GM23338 (cell line): ENCODE results near the gene ZMYND8. TPM values are rescaled to one million over a fixed set of nuclear protein-coding genes. Genes with fewer than 3 reads are reported as not detected.

ENCODE experiments used
- ATAC-seq: fragments of 200-7000 bp; cut with Tn5 transposase; 3 replicates; pipeline ENCODE4 v1.9.1; 2020
- DNase-seq: peaks from one replicate; pipeline ENCODE4 v3.0.0-alpha.2; 2015; ENCODE audit warnings: low spot score
- H2AFZ ChIP-seq: fragments of 200-600 bp; sonication (generic); 2 replicates; pipeline ENCODE4 v1.8.0; 2016; ENCODE audit warnings: antibody characterized with exemption, mild to moderate bottlenecking, moderate library complexity
- H3F3A ChIP-seq: fragments of 200-600 bp; sonication (generic); replicated peaks from 2 replicates; pipeline ENCODE4 v1.8.0; 2017; ENCODE audit warnings: antibody characterized with exemption, mixed run types, low read depth
- H3K27ac ChIP-seq: fragments of 200-600 bp; sonication (generic); 2 replicates; pipeline ENCODE4 v1.6.1; 2016; ENCODE audit warnings: low read depth
- H3K27me3 ChIP-seq: fragments of 200-600 bp; sonication (generic); 2 replicates; pipeline ENCODE4 v1.8.0; 2016; ENCODE audit warnings: mild to moderate bottlenecking, mixed run types, moderate library complexity; ENCODE audit not compliant: insufficient read depth
- H3K36me3 ChIP-seq: fragments of 200-600 bp; sonication (generic); 2 replicates; pipeline ENCODE4 v1.8.0; 2016; ENCODE audit warnings: mild to moderate bottlenecking; ENCODE audit not compliant: insufficient read depth
- H3K4me1 ChIP-seq: fragments of 200-600 bp; sonication (generic); 2 replicates; pipeline ENCODE4 v1.8.0; 2016; ENCODE audit warnings: mild to moderate bottlenecking, moderate library complexity; ENCODE audit not compliant: insufficient read depth
- H3K4me2 ChIP-seq: fragments of 200-600 bp; sonication (generic); 2 replicates; pipeline ENCODE4 v1.7.1; 2017; ENCODE audit warnings: mixed run types
- H3K4me3 ChIP-seq: fragments of 200-600 bp; sonication (generic); 2 replicates; pipeline ENCODE4 v1.6.1; 2016; ENCODE audit warnings: mixed run types
- H3K79me2 ChIP-seq: fragments of 200-600 bp; sonication (generic); replicated peaks from 2 replicates; pipeline ENCODE4 v1.8.0; 2017; ENCODE audit warnings: mild to moderate bottlenecking; ENCODE audit not compliant: insufficient read depth
- H3K9me2 ChIP-seq: fragments of 200-600 bp; sonication (generic); 2 replicates; pipeline ENCODE4 v1.8.0; 2017; ENCODE audit not compliant: insufficient read depth
- H4K20me1 ChIP-seq: fragments of 200-600 bp; sonication (generic); replicated peaks from 2 replicates; pipeline ENCODE4 v1.8.0; 2017; ENCODE audit warnings: mild to moderate bottlenecking; ENCODE audit not compliant: insufficient read depth
- H3K27ac Mint-ChIP-seq: 2 replicates; pipeline ENCODE4 v1.8.0; 2020; ENCODE audit warnings: inconsistent platforms, mild to moderate bottlenecking, moderate library complexity, mixed read lengths
- H3K27me3 Mint-ChIP-seq: 3 replicates; pipeline ENCODE4 v1.8.0; 2022; ENCODE audit warnings: low read depth, mild to moderate bottlenecking, moderate library complexity, mixed read lengths, inconsistent platforms; ENCODE audit not compliant: insufficient read depth, poor library complexity
- H3K36me3 Mint-ChIP-seq: 3 replicates; pipeline ENCODE4 v1.8.0; 2021; ENCODE audit warnings: low read depth, mild to moderate bottlenecking, inconsistent platforms, moderate library complexity, mixed read lengths
- H3K4me1 Mint-ChIP-seq: 3 replicates; pipeline ENCODE4 v1.8.0; 2020; ENCODE audit warnings: mild to moderate bottlenecking, inconsistent platforms, mixed read lengths
- H3K4me3 Mint-ChIP-seq: 3 replicates; pipeline ENCODE4 v1.8.0; 2021; ENCODE audit warnings: moderate library complexity, mild to moderate bottlenecking, inconsistent platforms, mixed read lengths
- H3K9me3 Mint-ChIP-seq: 3 replicates; pipeline ENCODE4 v1.8.0; 2020; ENCODE audit warnings: moderate library complexity, mild to moderate bottlenecking, inconsistent platforms, mixed read lengths
- CREB1 ChIP-seq: fragments of 250-450 bp; sonication (Bioruptor Pico); IDR thresholded peaks from 2 replicates; pipeline ENCODE4 v1.5.0; 2020; ENCODE audit warnings: low read depth, mild to moderate bottlenecking, moderate library complexity
- EZH2phosphoT487 ChIP-seq: fragments of 200-600 bp; sonication (generic); IDR thresholded peaks from one replicate; pipeline ENCODE4 v1.8.1; 2018; ENCODE audit warnings: antibody characterized with exemption; ENCODE audit not compliant: unreplicated experiment
- JUNB ChIP-seq: IDR thresholded peaks from one replicate; pipeline ENCODE4 v1.6.1; 2016; ENCODE audit warnings: antibody characterized with exemption; ENCODE audit not compliant: unreplicated experiment
- ZNF114 ChIP-seq: fragments of 250-450 bp; sonication (Bioruptor Pico); IDR thresholded peaks from 2 replicates; pipeline ENCODE4 v1.5.0; 2020; ENCODE audit warnings: mild to moderate bottlenecking, moderate library complexity
- ZNF462 ChIP-seq: fragments of 250-450 bp; sonication (Bioruptor Pico); IDR thresholded peaks from 2 replicates; pipeline ENCODE4 v1.5.0; 2020; ENCODE audit warnings: mild to moderate bottlenecking, moderate library complexity
- polyA plus RNA-seq: library from polyadenylated mRNA; unstranded; fragments of >200 nt; fragmentation: Nextera tagmentation; extraction: Ambion mirVana; gene quantifications from 2 replicates; pipeline ENCODE4 v1.2.1, GENCODE V29; 2016
- total RNA-seq: library from RNA; depleted of rRNA; stranded (reverse); fragments of >200 nt; shearing (Covaris generic); gene quantifications from 2 replicates; pipeline ENCODE4 v1.2.3, GENCODE V29; 2014
- TF ChIP-seq, protein P1 (sequence below), 2 experiments: fragments of 200-600 bp in 1 of 2; sonication (generic) in 1 of 2; conservative IDR thresholded peaks; 2 replicates each; pipeline versions ENCODE4 v1.5.1 to v1.6.1; 2016 to 2017; ENCODE audit warnings: antibody characterized with exemption in 2 of 2, low read depth in 2 of 2, mild to moderate bottlenecking in 2 of 2, moderate library complexity in 1 of 2

The ZMYND8 gene
- total and polyA plus RNA-seq, 2 experiments from 2014 or later = 70.9 to 128 TPM

DNA sequence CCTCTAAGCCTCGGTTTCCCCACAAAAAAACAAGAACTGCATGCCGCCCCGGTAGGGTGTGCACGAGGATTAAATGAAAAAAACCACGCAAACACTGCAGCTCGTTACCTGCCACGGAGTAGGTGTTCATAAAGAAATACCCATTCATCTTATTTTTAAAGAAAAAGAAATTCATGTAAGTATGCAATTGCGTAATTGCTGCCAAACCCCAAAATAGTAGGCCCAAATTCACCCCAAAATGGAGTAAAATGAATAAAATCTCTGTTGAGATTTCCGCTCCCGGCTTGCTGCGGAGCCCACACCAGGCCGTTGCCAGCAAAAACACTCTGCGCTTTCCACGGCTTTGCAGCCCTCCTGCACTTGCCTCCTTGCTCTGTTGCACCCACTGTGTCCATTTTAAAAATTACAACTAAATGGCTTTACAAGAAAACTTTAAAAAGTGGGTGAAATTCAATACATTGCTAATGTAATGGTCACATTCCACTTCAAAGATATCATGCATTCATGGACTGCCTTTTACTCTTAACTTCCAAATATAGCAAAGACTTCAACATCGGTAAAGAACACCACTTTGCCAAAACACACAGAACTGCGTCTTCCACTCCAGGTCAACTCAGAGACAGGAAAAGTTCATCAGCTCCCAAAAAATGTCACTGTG lies 125.0 kb downstream of the ZMYND8 start:
- Mint-ChIP-seq H3K27me3 (peaks cover 9% of the 10 kb centered on the region), H3K27ac (peak overlapping the region; percentile 46), H3K4me3 (no peak overlapping the region), H3K9me3 (no peaks in the 10 kb centered on the region), H3K4me1 (peaks cover 24% of the 10 kb centered on the region), H3K36me3 (peaks cover 92% of the 10 kb centered on the region)
- H3F3A ChIP-seq = peaks cover 29% of the 10 kb centered on the region
- ATAC-seq (no peak), DNase-seq (no peak)
- H3K79me2 ChIP-seq = peaks cover 42% of the 10 kb centered on the region
- H3K4me1 ChIP-seq = peaks cover 9% of the 10 kb centered on the region; the same call in 1 of the 2 replicates
- peak overlapping the region; percentile 76 for H3K27ac ChIP-seq
- H4K20me1 ChIP-seq = peaks cover 19% of the 10 kb centered on the region
- no peak for TF ChIP-seq CREB1 (CRISPR knock-in tag)
- no peak overlapping the region for H3K4me2 ChIP-seq
- H2AFZ ChIP-seq = no peak overlapping the region
- no peak overlapping the region for H3K4me3 ChIP-seq
- H3K9me2 ChIP-seq = no peaks in the 10 kb centered on the region
- no peaks in the 10 kb centered on the region for H3K27me3 ChIP-seq
- peaks cover 66% of the 10 kb centered on the region for H3K36me3 ChIP-seq

GRCh38 chr20:47230811-47231256 lies 125.7 kb downstream of the ZMYND8 start:
- Histone ChIP-seq H3F3A (peaks cover 29% of the 10 kb centered on the region), H3K79me2 (peaks cover 40% of the 10 kb centered on the region), H3K4me2 (no peak overlapping the region), H2AFZ (no peak overlapping the region), H3K4me3 (no peak overlapping the region), H3K27me3 (no peaks in the 10 kb centered on the region), H4K20me1 (peaks cover 19% of the 10 kb centered on the region), H3K36me3 (peaks cover 65% of the 10 kb centered on the region), H3K27ac (peak overlapping the region; percentile 76), H3K4me1 (peaks cover 9% of the 10 kb centered on the region; the same call in 1 of the 2 replicates), H3K9me2 (no peaks in the 10 kb centered on the region)
- ATAC-seq = no peak; the same call in 2 of the 3 replicates
- no peak overlapping the region for H3K4me3 Mint-ChIP-seq
- no peaks in the 10 kb centered on the region for H3K9me3 Mint-ChIP-seq
- DNase-seq = no peak
- H3K36me3 Mint-ChIP-seq = peaks cover 92% of the 10 kb centered on the region
- 0 out of 2 replicates have a peak overlapping the region, but pooled peaks have one; percentile 6 for H3K27ac Mint-ChIP-seq
- peaks cover 24% of the 10 kb centered on the region for H3K4me1 Mint-ChIP-seq
- TF ChIP-seq EZH2phosphoT487 (no peak), ZNF462 (no peak), JUNB (no peak), ZNF114 (CRISPR knock-in tag) (no peak)
- TF ChIP-seq, protein P1, sequence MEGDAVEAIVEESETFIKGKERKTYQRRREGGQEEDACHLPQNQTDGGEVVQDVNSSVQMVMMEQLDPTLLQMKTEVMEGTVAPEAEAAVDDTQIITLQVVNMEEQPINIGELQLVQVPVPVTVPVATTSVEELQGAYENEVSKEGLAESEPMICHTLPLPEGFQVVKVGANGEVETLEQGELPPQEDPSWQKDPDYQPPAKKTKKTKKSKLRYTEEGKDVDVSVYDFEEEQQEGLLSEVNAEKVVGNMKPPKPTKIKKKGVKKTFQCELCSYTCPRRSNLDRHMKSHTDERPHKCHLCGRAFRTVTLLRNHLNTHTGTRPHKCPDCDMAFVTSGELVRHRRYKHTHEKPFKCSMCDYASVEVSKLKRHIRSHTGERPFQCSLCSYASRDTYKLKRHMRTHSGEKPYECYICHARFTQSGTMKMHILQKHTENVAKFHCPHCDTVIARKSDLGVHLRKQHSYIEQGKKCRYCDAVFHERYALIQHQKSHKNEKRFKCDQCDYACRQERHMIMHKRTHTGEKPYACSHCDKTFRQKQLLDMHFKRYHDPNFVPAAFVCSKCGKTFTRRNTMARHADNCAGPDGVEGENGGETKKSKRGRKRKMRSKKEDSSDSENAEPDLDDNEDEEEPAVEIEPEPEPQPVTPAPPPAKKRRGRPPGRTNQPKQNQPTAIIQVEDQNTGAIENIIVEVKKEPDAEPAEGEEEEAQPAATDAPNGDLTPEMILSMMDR (conservative IDR thresholded peaks at IDR 0.05; ENCODE audit: low read depth in 2 of 2) = no peak
- peaks cover 9% of the 10 kb centered on the region for H3K27me3 Mint-ChIP-seq
